Activated CD4-positive, CD25-positive, alpha-beta regulatory T cell treated with anti-CD3 and anti-CD28 coated beads, Interleukin-2, amount 50 U/mL, for 16 hours (primary cell): ENCODE results near the gene ACOX1.
A peak's percentile ranks its signal among the peaks of the same experiment; 100 is the strongest.

Experiments
- DNase-seq: peaks from one replicate; pipeline ENCODE4 v3.0.0-alpha.2; 2020; ENCODE audit warnings: low read depth, low spot score

ACOX1 gene

DNA sequence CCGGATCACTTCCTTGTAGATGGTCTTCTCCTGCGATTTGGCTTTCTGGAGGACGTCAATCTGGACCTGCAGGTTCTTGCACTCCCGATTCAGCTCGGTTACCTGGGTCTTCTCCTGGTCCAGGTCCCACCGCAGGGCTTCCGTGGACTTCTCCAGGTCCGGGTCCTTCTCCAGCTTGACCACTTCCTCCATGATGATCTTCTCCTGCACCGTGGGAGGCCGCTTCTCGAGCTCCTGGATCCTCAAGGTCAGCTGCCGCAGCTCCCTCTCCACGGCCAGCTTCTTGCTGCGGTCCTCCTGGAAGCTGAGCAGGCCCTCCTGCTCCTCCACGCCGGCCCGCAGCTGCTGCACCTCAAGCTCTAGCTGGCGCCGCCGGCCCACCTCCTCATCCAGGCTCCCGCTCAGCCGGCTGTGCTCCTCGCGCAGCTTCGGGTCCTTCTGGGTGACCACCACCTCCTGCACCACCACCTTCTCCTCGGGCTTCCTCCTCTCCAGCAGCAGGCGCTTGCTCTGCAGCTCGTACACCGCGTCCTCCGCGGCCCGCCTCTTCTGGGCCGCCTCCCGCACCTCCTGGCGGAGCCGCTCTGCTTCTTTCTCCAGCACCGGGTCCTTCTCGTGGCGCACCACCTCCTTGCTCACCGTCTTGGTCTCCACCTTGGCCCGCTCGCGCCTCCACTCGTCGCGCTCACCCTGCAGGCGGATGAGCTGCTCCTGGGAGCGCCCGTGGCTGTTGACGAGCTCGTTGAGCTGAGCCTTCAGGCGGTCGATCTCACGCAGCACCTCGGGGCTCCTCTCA lies 29.9 kb upstream of the ACOX1 start:
- DNase-seq: no peak

DNA sequence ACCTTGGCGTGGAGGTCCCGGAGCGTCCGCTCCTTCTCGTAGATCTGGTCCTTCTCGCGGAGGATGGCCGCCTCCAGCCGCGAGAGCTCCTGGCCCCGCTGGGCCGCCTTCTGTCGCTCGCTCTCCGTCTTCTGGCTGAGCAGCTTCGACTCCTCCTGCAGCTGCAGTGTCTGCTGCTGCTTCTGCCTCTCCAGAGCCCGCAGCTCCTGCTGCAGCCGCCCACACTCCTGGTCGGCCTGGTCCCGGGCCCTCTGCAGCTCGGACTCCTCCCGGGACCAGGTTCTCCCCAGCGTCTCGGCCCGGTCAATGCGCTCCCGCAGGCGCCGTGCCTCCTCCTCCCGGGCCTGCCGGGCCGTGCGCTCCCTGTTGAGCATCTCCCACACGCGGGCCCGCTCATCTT lies 29.2 kb upstream of the ACOX1 start:
- no peak for DNase-seq

- DNase-seq: no peak
Observed at GRCh38 chr17:76007850-76008165, 28.8 kb upstream of the ACOX1 start.

DNA sequence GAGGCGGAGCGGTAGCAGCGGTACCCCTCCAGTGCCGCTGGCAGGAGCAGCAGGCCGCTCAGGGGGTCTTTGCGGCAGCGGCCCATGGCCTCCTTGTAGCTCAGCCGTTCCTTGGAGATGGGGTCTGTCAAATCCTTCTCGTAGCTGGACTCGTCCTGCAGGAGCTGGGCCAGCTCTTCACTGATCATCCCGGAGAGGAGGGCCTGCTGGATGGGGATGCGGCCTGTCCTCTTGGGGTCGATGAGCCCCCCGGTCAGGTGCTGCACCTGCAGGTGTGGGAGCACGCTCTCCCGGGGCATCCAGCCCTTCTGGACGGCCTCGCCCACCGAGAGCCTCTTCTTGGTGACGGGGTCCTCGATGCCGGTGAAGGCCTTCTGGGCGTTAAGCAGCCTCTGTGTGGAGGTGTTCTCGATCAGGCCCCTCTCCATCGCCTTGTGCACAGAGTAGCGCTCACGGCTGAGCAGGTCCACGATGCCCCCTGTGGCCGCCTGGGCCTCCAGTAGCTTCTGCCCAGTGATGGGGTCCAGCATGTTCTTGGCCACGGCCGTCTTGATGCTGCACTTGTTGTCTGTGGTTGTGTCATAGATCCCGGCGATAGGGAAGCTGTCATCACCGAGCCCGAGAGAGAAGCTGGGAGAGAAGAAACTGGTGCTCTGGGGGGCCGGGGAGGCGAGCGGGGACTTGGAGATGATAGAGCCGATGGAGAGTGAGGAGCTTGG lies 28.3 kb upstream of the ACOX1 start:
- DNase-seq: no peak

DNA sequence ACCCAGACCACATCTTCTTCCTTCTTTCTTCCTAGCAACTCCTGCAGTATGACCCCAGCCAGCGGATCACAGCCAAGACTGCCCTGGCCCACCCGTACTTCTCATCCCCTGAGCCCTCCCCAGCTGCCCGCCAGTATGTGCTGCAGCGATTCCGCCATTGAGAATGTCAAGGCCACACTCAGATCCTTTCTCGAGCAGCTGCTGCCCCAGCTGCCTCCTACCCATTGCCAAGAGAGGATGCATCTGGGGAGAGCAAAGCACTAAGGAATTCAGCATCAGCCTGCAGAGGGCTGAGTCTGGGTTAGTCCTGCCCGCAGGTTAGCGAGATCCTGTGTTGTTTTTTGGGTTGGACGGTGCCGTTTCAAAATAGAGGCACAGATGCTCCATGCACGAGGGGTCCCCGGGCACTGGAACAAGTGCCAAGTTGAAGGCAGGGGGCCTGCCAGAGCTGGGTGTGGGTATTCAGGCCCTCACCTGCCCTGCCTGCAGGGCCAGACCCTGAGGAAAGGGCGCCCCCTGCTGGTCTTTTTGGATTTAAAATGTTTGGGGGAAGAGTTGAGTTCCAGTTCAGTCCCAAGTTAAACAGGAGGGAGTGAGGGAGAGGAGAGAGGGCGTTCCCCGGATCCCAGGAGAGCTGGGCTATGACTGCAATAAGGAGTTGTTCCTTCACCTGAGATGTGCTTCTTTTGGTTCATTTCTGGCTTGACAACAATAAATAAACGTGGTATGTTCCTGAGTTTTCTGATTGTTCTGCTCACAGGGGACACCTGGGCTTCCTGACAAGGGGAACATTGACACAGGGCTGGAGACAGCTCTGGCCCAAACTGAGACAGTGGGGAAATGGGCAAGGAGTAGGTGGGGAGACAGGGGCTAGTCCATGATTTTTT lies 26.5 kb upstream of the ACOX1 start:
- DNase-seq: peak; percentile 71

DNA sequence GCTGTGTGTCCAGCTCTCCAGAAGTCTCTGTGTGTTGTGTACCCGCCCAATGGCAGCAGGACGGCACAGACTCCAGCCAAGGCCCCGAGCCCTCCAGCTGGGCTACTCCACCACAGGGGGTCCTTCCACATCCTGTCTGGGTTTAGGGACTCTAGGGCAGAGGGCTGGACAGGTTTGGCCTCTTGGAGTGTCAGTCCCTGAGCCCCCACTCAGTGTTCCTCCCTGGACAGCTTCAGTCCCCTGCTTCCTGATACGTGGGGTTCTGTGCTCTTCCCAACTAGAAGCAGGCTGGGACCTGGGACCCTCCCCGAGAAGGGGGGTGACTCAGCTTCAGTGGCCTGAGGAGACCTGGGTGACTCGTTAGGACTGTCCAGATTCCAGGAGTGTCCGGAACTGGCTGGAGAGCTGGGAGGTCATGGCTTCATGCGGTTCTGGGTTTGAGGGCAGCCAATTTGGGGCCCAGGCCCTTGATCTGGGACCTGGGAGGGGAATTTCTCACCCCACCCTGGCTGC lies 25.8 kb upstream of the ACOX1 start:
- no peak for DNase-seq

DNA sequence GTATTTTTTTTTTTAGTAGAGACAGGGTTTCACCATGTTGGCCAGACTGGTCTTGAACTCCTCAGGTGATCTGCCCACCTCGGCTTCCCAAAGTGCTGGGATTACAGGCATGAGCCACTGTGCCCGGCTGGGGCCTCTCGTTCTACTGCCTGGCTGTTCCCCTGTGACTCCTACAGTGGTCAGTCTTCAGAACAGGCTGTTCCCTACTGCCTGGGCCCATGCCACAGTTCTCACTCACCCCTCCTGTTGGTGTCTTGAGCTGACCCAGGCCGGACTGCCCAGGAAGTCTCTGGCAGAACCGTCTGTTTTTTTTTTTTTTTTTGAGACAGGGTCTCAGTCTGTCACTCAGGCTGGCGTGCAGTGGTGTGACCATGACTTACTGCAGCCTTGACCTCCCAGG lies 24.9 kb upstream of the ACOX1 start:
- no peak for DNase-seq

DNA sequence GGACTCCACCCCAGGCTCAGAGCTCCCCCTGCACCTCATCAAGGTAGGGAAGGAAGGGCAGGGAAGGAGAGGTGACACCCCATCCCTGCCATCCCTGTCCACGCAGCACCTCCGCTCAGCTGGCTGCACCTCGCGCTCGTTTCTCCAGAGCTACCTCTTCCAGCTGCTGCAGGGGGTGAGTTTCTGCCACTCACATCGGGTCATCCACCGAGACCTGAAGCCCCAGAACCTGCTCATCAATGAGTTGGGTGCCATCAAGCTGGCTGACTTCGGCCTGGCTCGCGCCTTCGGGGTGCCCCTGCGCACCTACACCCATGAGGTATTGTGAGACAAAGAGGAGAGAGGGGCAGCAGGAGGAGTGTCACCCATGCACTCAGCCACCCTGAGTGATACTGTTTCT lies 23.1 kb upstream of the ACOX1 start:
- DNase-seq: no peak

DNA sequence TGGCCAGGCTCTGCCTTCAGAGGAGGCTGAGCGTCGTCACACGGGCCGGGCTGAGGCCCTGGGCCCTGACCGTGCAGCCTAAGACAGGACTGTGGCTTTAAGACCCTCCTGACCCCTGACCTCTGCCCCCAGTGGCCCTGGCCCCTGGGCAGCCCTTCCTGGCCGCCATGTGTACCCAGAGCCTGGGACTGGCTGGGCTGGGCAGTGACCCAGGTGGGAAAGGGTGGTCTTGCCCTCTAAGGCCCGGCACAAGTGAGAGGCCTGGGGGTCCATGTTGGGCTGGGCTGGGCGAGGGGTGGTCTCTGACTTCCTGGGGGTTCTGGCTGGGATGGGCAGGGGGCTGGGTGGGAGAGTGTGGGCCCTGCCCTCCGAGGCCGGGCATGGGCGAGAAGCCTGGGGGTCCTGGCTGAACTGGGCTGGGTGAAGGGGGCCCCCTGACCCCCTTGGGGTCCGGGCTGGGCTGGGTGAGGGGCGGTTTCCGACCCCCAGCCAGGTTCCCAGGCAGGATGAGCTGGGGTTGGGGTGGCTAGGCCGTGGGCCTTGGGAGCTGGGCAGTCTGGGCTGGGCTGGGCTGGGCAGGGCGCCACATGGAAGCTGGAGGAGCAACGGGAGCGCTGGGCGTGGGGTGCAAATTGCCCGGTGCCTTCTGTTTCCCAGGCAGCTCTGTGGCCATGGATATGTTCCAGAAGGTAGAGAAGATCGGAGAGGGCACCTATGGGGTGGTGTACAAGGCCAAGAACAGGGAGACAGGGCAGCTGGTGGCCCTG lies 22.0 kb upstream of the ACOX1 start, which contains the start of gene CDK3:
Gene CDK3, plus strand, starts transcription at position 101 of the 767 bp plus-strand sequence. Its CDS starts 571 bp downstream, at position 672.
- no peak for DNase-seq

DNA sequence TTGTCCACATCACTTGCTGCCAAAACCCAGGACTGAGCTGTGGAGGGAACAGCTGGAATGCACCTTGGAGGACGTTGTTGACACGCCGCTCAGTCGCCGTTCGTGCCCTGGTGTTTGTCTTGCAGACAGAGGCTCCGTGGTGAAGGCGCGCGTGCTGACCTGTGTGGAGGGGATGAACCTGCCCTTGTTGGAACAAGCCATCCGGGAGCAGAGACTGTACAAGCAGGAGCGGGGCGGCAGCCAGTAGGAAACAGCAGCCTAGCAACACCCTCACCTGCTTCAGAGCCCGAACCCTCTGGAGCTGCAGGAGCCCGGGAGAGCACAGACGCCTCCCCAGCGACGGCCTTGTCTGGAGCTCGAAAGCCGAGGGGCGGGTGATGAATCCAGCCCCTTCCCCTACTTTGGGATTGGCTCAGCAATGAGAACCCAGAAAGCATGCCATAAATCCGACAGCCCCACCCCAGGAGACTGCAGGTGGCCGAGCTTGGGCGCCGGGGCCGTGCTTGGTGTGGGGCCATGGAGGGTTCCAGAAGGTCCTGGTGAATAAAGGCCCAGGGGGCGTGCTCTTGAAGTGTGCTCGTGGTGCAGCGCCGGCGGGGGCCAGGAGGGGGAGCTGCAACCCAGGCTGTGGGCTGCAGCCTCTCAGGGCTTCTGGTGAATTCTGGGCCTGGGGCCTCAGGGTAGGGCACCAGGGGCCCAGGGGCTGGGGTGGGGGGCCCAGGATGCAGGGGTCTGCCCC lies 21.2 kb upstream of the ACOX1 start:
- peak; percentile 34 for DNase-seq

GRCh38 chr17:75998327-75998795 lies 19.4 kb upstream of the ACOX1 start:
- no peak for DNase-seq

GRCh38 chr17:75996665-75997590 lies 18.0 kb upstream of the ACOX1 start:
- no peak for DNase-seq

DNA sequence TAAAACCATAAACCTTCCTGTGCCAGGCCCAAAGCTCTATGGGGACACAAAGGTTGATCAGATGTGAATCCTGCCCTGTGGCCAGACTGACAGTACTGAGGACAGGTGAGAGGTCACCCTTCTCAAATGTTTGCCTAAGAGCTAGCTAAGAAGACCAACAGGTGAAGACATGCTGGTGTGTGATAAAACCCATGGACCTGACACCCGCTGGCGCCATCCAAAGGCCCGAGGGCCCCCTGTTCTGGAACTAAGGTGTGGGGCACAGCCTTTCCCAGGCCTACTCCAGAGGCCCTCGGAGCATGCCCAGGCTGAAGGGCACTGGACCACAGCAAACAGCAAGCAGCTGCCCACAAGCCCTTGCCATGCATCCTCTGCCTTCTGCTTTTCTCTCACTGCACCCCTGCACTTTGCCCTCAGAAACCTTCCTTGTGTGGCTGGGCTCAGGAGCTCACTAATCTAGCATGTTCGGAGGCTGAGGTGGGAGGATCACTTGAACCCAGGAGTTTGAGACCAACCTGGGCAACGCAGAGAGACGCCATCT lies 16.5 kb upstream of the ACOX1 start:
- no peak for DNase-seq

GRCh38 chr17:75994802-75995370 lies 15.9 kb upstream of the ACOX1 start:
- no peak for DNase-seq

GRCh38 chr17:75991396-75991795 lies 12.4 kb upstream of the ACOX1 start:
- DNase-seq: no peak

DNA sequence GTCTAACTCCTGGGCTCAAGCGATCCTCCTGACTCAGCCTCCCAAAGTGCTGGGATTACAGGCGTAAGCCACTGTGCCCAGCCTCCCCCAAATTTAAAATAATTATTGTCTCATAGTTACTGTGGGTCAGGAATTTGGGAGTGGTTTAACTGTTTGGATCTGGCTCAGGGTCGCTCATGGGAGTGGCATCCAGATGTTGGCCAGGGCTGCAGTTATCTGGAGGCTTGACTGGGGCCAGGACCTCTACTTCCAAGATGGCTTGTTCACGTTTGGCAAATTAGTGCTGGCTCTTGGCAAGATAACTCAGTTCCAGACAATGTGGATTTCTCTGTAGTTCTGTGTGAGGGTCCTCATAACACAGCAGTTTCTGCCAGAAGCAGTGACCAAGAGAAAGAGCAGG lies 8.1 kb upstream of the ACOX1 start:
- DNase-seq: no peak

- no peak for DNase-seq
Observed at GRCh38 chr17:75985986-75986385, 7.0 kb upstream of the ACOX1 start.

GRCh38 chr17:75983501-75984181 lies 4.7 kb upstream of the ACOX1 start:
- no peak for DNase-seq
